ENCODE results near the gene PRKCQ. TPM values are rescaled to one million over a fixed set of nuclear protein-coding genes. Genes with fewer than 3 reads are reported as not detected.

Gene PRKCQ
- polyA plus RNA-seq, 1 donor (not counting 4 experiments of a cell fraction or from before 2014, with no cell fraction given) = 7.5 TPM

- Histone ChIP-seq H2AFZ (ENCODE audit: control insufficient read depth, low read length) (no peak overlapping the region), H3K79me2 (ENCODE audit: control insufficient read depth, insufficient read depth, low read length) (no peaks in the 10 kb centered on the region), H3K9ac (ENCODE audit: control insufficient read depth, extremely low read depth, insufficient read depth, low read length) (no peak overlapping the region), H3K4me2 (ENCODE audit: control insufficient read depth, extremely low read depth, insufficient read depth, low read depth, low read length) (no peak overlapping the region), H3K4me1 (ENCODE audit: control insufficient read depth, extremely low read depth, insufficient read depth, low read length) (no peaks in the 10 kb centered on the region), H4K20me1 (ENCODE audit: control insufficient read depth, extremely low read depth, insufficient read depth, low read length) (no peaks in the 10 kb centered on the region), H3K9me1 (ENCODE audit: control insufficient read depth, extremely low read depth, insufficient read depth, low read length) (no peaks in the 10 kb centered on the region), H3K27ac (ENCODE audit: control insufficient read depth, insufficient read depth, low read length) (no peak overlapping the region), H3K27me3 (ENCODE audit: control insufficient read depth, extremely low read depth, insufficient read depth, low read length) (no peaks in the 10 kb centered on the region), H3K4me3 (ENCODE audit: control insufficient read depth in 2 of 3, extremely low read depth in 1 of 3, insufficient read depth in 2 of 3, low read depth in 1 of 3, low read length in 3 of 3) (no peak overlapping the region), H3K9me3 (ENCODE audit: control insufficient read depth, low read depth, low read length) (no peaks in the 10 kb centered on the region), H3K36me3 (ENCODE audit: control insufficient read depth in 2 of 2, extremely low read depth in 1 of 2, insufficient read depth in 2 of 2, low read length in 2 of 2) (no peaks in the 10 kb centered on the region)
- DNase-seq (ENCODE audit: low read depth, low spot score) = no peak
- dilution Hi-C loops (cut with MboI; ENCODE audit: extremely low pct_ligation_motif_present, low sequenced_read_pairs) = no loop called here
- TF ChIP-seq CTCF (optimal IDR thresholded peaks at IDR 0.05 in 1 of 3, IDR thresholded peaks at IDR 0.05 in 1 of 3, conservative IDR thresholded peaks at IDR 0.05 in 1 of 3; ENCODE audit: extremely low read depth in 1 of 3, insufficient read depth in 2 of 3, low read length in 3 of 3) (no peak), EZH2 (IDR thresholded peaks at IDR 0.05; ENCODE audit: low read length) (no peak)
- FAIRE-seq = no peak
Measured at GRCh38 chr10:6543431-6544005, 36.6 kb downstream of the PRKCQ start.

GRCh38 chr10:6542999-6543430, 37.1 kb downstream of the PRKCQ start:
- no peaks in the 10 kb centered on the region for H3K9me3 ChIP-seq (ENCODE audit: control insufficient read depth, low read depth, low read length)
- TF ChIP-seq EZH2 (IDR thresholded peaks at IDR 0.05; ENCODE audit: low read length) = no peak
- no peak for TF ChIP-seq CTCF (optimal IDR thresholded peaks at IDR 0.05 in 1 of 3, IDR thresholded peaks at IDR 0.05 in 1 of 3, conservative IDR thresholded peaks at IDR 0.05 in 1 of 3; ENCODE audit: extremely low read depth in 1 of 3, insufficient read depth in 2 of 3, low read length in 3 of 3)
- H3K27me3 ChIP-seq (ENCODE audit: control insufficient read depth, extremely low read depth, insufficient read depth, low read length) = no peaks in the 10 kb centered on the region
- H3K4me2 ChIP-seq (ENCODE audit: control insufficient read depth, extremely low read depth, insufficient read depth, low read depth, low read length) = no peak overlapping the region
- no peak overlapping the region for H3K4me3 ChIP-seq (ENCODE audit: control insufficient read depth in 2 of 3, extremely low read depth in 1 of 3, insufficient read depth in 2 of 3, low read depth in 1 of 3, low read length in 3 of 3)
- H3K36me3 ChIP-seq (ENCODE audit: control insufficient read depth in 2 of 2, extremely low read depth in 1 of 2, insufficient read depth in 2 of 2, low read length in 2 of 2) = no peaks in the 10 kb centered on the region
- no peak overlapping the region for H2AFZ ChIP-seq (ENCODE audit: control insufficient read depth, low read length)
- no peaks in the 10 kb centered on the region for H3K4me1 ChIP-seq (ENCODE audit: control insufficient read depth, extremely low read depth, insufficient read depth, low read length)
- H3K9me1 ChIP-seq (ENCODE audit: control insufficient read depth, extremely low read depth, insufficient read depth, low read length) = no peaks in the 10 kb centered on the region
- no peak overlapping the region for H3K9ac ChIP-seq (ENCODE audit: control insufficient read depth, extremely low read depth, insufficient read depth, low read length)
- no peaks in the 10 kb centered on the region for H3K79me2 ChIP-seq (ENCODE audit: control insufficient read depth, insufficient read depth, low read length)
- dilution Hi-C loops (cut with MboI; ENCODE audit: extremely low pct_ligation_motif_present, low sequenced_read_pairs) = no loop called here
- FAIRE-seq = no peak
- H4K20me1 ChIP-seq (ENCODE audit: control insufficient read depth, extremely low read depth, insufficient read depth, low read length) = no peaks in the 10 kb centered on the region
- no peak overlapping the region for H3K27ac ChIP-seq (ENCODE audit: control insufficient read depth, insufficient read depth, low read length)
- DNase-seq (ENCODE audit: low read depth, low spot score) = no peak

All from keratinocyte (primary cell).